Measurements from ENCODE around the gene SUGP2. TPM values are rescaled to one million over a fixed set of nuclear protein-coding genes. Genes with fewer than 3 reads are reported as not detected.

SUGP2 gene
- total RNA-seq, 1 donor from 2014 or later, result 123 TPM

DNA sequence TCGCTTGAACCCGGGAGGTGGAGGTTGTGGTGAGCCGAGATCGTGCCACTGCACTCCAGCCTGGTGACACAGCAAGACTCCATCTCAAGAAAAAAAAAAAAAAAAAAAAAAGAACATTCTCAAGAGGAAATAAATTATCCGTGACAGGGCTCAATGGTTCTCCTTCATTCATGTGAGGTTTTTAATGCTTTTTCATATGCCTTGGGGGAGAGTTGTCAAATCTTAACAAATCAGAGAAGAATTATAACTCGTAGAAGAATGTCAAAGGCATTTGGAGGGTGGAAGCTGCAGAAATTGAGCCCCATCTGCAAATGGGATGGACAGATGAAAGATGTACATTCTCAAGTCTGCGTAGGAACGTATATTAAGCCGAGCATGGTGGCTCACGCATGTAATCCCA lies 57.4 kb downstream of the SUGP2 start:
- no peak overlapping the region for H3K4me3 Mint-ChIP-seq
- no peaks in the 10 kb centered on the region for H3K9me3 Mint-ChIP-seq
- peak overlapping the region; percentile 34 for H3K27ac Mint-ChIP-seq
- TF ChIP-seq, protein P1, sequence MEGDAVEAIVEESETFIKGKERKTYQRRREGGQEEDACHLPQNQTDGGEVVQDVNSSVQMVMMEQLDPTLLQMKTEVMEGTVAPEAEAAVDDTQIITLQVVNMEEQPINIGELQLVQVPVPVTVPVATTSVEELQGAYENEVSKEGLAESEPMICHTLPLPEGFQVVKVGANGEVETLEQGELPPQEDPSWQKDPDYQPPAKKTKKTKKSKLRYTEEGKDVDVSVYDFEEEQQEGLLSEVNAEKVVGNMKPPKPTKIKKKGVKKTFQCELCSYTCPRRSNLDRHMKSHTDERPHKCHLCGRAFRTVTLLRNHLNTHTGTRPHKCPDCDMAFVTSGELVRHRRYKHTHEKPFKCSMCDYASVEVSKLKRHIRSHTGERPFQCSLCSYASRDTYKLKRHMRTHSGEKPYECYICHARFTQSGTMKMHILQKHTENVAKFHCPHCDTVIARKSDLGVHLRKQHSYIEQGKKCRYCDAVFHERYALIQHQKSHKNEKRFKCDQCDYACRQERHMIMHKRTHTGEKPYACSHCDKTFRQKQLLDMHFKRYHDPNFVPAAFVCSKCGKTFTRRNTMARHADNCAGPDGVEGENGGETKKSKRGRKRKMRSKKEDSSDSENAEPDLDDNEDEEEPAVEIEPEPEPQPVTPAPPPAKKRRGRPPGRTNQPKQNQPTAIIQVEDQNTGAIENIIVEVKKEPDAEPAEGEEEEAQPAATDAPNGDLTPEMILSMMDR (conservative IDR thresholded peaks at IDR 0.05), result no peak
- H3K36me3 Mint-ChIP-seq, result no peaks in the 10 kb centered on the region
- no peak for DNase-seq (ENCODE audit: extremely low spot score, unreplicated experiment)
- peaks cover 5% of the 10 kb centered on the region for H3K4me1 Mint-ChIP-seq (ENCODE audit: unreplicated experiment)
- H3K27me3 Mint-ChIP-seq, result peaks cover 22% of the 10 kb centered on the region

DNA sequence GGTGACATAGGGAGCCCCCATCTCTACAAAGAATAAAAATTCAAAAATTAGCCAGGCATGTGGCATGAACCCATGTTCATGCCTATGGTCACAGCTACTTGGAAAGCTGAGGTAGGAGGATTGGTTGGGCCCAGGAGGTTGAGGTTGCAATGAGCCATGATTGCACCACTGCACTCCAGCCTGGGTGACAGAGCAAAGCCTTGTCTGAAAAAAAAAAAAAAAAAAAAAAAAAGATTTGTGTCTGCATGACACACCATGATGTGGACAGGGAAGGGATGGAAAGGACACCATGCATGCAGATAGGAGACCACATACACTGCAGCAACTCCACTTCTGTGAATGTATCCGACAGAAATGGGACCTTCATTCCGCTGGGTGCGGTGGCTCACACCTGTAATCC lies 58.3 kb downstream of the SUGP2 start:
- TF ChIP-seq, protein P1 (conservative IDR thresholded peaks at IDR 0.05), result no peak
- no peak for DNase-seq (ENCODE audit: extremely low spot score, unreplicated experiment)
- Mint-ChIP-seq H3K27me3 (peaks cover 19% of the 10 kb centered on the region), H3K9me3 (no peaks in the 10 kb centered on the region), H3K4me3 (no peak overlapping the region), H3K36me3 (no peaks in the 10 kb centered on the region), H3K27ac (no peak overlapping the region), H3K4me1 (ENCODE audit: unreplicated experiment) (peaks cover 5% of the 10 kb centered on the region)

DNA sequence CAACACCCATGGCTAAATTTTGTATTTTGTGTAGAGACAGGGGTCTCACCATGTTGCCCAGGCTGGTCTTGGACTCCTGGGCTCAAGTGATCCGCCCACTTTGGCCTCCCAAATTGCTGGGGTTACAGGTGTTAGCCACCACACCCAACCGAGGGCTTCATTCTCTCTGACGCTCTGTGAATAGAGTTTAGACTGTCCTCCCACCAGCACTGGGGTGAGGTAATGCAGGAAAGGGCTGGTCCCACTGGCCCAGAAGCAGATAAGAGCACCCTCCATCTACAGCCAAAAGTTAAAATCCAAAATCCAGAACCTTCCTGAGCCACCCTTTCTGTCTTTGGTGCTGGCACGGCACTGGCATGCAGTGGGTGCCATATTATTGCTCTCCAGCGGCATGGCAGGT lies 60.5 kb downstream of the SUGP2 start:
- H3K27ac Mint-ChIP-seq, result no peak overlapping the region
- DNase-seq (ENCODE audit: extremely low spot score, unreplicated experiment), result no peak
- TF ChIP-seq, protein P1 (conservative IDR thresholded peaks at IDR 0.05), result no peak
- H3K4me1 Mint-ChIP-seq (ENCODE audit: unreplicated experiment), result no peaks in the 10 kb centered on the region
- H3K4me3 Mint-ChIP-seq, result no peak overlapping the region
- no peaks in the 10 kb centered on the region for H3K9me3 Mint-ChIP-seq
- peaks cover 13% of the 10 kb centered on the region for H3K27me3 Mint-ChIP-seq
- no peaks in the 10 kb centered on the region for H3K36me3 Mint-ChIP-seq

DNA sequence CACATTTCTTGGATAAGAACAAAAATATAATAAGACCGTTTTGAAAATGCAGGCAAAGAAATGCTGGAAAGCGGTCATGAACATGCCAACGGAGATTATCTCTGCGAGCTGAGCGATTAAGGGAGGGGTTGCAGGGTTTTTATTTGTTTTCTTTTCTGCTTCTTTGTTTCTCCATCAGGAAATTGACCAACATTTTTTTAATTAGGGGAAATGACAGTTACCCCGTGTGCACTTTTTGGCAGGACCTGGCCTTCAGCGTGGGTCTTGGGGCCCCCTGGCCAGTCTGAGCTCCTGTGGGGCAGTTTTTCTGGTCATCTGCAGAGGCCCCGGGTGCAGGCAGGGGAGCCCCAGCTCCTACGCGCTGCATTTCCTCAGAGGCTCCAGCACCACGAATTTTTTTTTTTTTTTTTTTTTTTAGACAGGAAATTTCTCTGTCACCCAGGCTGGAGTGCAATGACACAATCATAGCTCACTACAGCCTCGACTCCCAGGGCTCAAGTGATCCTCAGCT lies 61.0 kb downstream of the SUGP2 start:
- Mint-ChIP-seq H3K27me3 (peaks cover 13% of the 10 kb centered on the region), H3K36me3 (no peaks in the 10 kb centered on the region), H3K9me3 (no peaks in the 10 kb centered on the region), H3K4me3 (no peak overlapping the region), H3K4me1 (ENCODE audit: unreplicated experiment) (no peaks in the 10 kb centered on the region), H3K27ac (no peak overlapping the region)
- DNase-seq (ENCODE audit: extremely low spot score, unreplicated experiment), result no peak
- TF ChIP-seq, protein P1 (conservative IDR thresholded peaks at IDR 0.05), result no peak

DNA sequence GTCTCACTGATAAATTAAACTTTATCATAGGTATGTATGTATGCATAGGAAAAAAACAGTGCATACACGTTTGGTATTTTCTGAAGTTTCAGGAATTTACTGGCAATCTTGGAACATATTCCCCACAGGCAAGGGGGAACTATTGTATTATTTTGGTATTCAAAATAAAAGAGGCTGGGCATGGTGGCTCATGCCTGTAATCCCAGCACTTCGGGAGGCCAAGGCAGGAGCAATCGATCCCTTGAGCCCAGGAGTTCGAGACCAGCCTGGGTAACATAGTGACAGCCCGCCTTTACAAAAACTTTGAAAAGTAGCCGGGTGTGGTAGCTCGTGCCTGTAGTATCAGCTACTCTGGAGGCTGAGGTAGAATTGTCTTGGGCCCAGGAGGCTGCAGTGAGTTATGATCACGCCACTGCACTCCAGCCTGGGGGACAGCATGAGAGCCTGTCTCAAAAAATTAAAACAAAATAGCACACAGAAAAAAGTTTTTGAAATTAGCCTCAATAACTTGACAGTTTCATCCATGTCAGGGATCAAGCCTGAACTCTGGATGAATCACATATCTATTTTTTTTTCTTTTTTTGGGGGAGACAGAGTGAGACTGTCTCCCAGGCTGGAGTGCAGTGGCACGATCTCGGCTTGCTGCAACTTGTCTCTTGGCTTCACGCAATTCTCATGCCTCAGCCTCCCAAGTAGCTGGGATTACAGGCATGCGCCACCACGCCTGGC lies 63.2 kb downstream of the SUGP2 start:
- TF ChIP-seq, protein P1 (conservative IDR thresholded peaks at IDR 0.05), result no peak
- Mint-ChIP-seq H3K36me3 (no peaks in the 10 kb centered on the region), H3K4me1 (ENCODE audit: unreplicated experiment) (no peaks in the 10 kb centered on the region), H3K4me3 (no peak overlapping the region), H3K9me3 (no peaks in the 10 kb centered on the region), H3K27me3 (peaks cover 9% of the 10 kb centered on the region), H3K27ac (peak overlapping the region; percentile 22)
- DNase-seq (ENCODE audit: extremely low spot score, unreplicated experiment), result no peak

Measured in type B pancreatic cell (in vitro differentiated cells).